GM23338 (cell line): ENCODE results near the gene IL17RB. TPM values are rescaled to one million over a fixed set of nuclear protein-coding genes. Genes with fewer than 3 reads are reported as not detected.

Experiments used
- ATAC-seq: fragments of 200-7000 bp; cut with Tn5 transposase; 3 replicates; pipeline ENCODE4 v1.9.1; 2020
- DNase-seq: peaks from one replicate; pipeline ENCODE4 v3.0.0-alpha.2; 2015; ENCODE audit warnings: low spot score
- H2AFZ ChIP-seq: fragments of 200-600 bp; sonication (generic); 2 replicates; pipeline ENCODE4 v1.8.0; 2016; ENCODE audit warnings: antibody characterized with exemption, mild to moderate bottlenecking, moderate library complexity
- H3F3A ChIP-seq: fragments of 200-600 bp; sonication (generic); replicated peaks from 2 replicates; pipeline ENCODE4 v1.8.0; 2017; ENCODE audit warnings: antibody characterized with exemption, mixed run types, low read depth
- H3K27ac ChIP-seq: fragments of 200-600 bp; sonication (generic); 2 replicates; pipeline ENCODE4 v1.6.1; 2016; ENCODE audit warnings: low read depth
- H3K27me3 ChIP-seq: fragments of 200-600 bp; sonication (generic); 2 replicates; pipeline ENCODE4 v1.8.0; 2016; ENCODE audit warnings: mild to moderate bottlenecking, mixed run types, moderate library complexity; ENCODE audit not compliant: insufficient read depth
- H3K36me3 ChIP-seq: fragments of 200-600 bp; sonication (generic); 2 replicates; pipeline ENCODE4 v1.8.0; 2016; ENCODE audit warnings: mild to moderate bottlenecking; ENCODE audit not compliant: insufficient read depth
- H3K4me1 ChIP-seq: fragments of 200-600 bp; sonication (generic); 2 replicates; pipeline ENCODE4 v1.8.0; 2016; ENCODE audit warnings: mild to moderate bottlenecking, moderate library complexity; ENCODE audit not compliant: insufficient read depth
- H3K4me2 ChIP-seq: fragments of 200-600 bp; sonication (generic); 2 replicates; pipeline ENCODE4 v1.7.1; 2017; ENCODE audit warnings: mixed run types
- H3K4me3 ChIP-seq: fragments of 200-600 bp; sonication (generic); 2 replicates; pipeline ENCODE4 v1.6.1; 2016; ENCODE audit warnings: mixed run types
- H3K79me2 ChIP-seq: fragments of 200-600 bp; sonication (generic); replicated peaks from 2 replicates; pipeline ENCODE4 v1.8.0; 2017; ENCODE audit warnings: mild to moderate bottlenecking; ENCODE audit not compliant: insufficient read depth
- H3K9me2 ChIP-seq: fragments of 200-600 bp; sonication (generic); 2 replicates; pipeline ENCODE4 v1.8.0; 2017; ENCODE audit not compliant: insufficient read depth
- H4K20me1 ChIP-seq: fragments of 200-600 bp; sonication (generic); replicated peaks from 2 replicates; pipeline ENCODE4 v1.8.0; 2017; ENCODE audit warnings: mild to moderate bottlenecking; ENCODE audit not compliant: insufficient read depth
- H3K27ac Mint-ChIP-seq: 2 replicates; pipeline ENCODE4 v1.8.0; 2020; ENCODE audit warnings: inconsistent platforms, mild to moderate bottlenecking, moderate library complexity, mixed read lengths
- H3K27me3 Mint-ChIP-seq: 3 replicates; pipeline ENCODE4 v1.8.0; 2022; ENCODE audit warnings: low read depth, mild to moderate bottlenecking, moderate library complexity, mixed read lengths, inconsistent platforms; ENCODE audit not compliant: insufficient read depth, poor library complexity
- H3K36me3 Mint-ChIP-seq: 3 replicates; pipeline ENCODE4 v1.8.0; 2021; ENCODE audit warnings: low read depth, mild to moderate bottlenecking, inconsistent platforms, moderate library complexity, mixed read lengths
- H3K4me1 Mint-ChIP-seq: 3 replicates; pipeline ENCODE4 v1.8.0; 2020; ENCODE audit warnings: mild to moderate bottlenecking, inconsistent platforms, mixed read lengths
- H3K4me3 Mint-ChIP-seq: 3 replicates; pipeline ENCODE4 v1.8.0; 2021; ENCODE audit warnings: moderate library complexity, mild to moderate bottlenecking, inconsistent platforms, mixed read lengths
- H3K9me3 Mint-ChIP-seq: 3 replicates; pipeline ENCODE4 v1.8.0; 2020; ENCODE audit warnings: moderate library complexity, mild to moderate bottlenecking, inconsistent platforms, mixed read lengths
- ETS1 ChIP-seq: IDR thresholded peaks from 2 replicates; pipeline ENCODE4 v1.6.1; 2016; ENCODE audit warnings: antibody characterized with exemption
- EZH2 ChIP-seq: fragments of 200-600 bp; sonication (generic); IDR thresholded peaks from one replicate; pipeline ENCODE4 v1.8.0; 2017; ENCODE audit warnings: antibody characterized with exemption, mild to moderate bottlenecking, low read depth; ENCODE audit not compliant: unreplicated experiment
- EZH2phosphoT487 ChIP-seq: fragments of 200-600 bp; sonication (generic); IDR thresholded peaks from one replicate; pipeline ENCODE4 v1.8.1; 2018; ENCODE audit warnings: antibody characterized with exemption; ENCODE audit not compliant: unreplicated experiment
- REST ChIP-seq: IDR thresholded peaks from one replicate; pipeline ENCODE4 v1.6.1; 2018; ENCODE audit warnings: antibody characterized with exemption; ENCODE audit not compliant: unreplicated experiment
- polyA plus RNA-seq: library from polyadenylated mRNA; unstranded; fragments of >200 nt; fragmentation: Nextera tagmentation; extraction: Ambion mirVana; gene quantifications from 2 replicates; pipeline ENCODE4 v1.2.1, GENCODE V29; 2016
- total RNA-seq: library from RNA; depleted of rRNA; stranded (reverse); fragments of >200 nt; shearing (Covaris generic); gene quantifications from 2 replicates; pipeline ENCODE4 v1.2.3, GENCODE V29; 2014
- TF ChIP-seq, protein P1 (sequence below): fragments of 250-450 bp; sonication (Bioruptor Pico); IDR thresholded peaks from 2 replicates; pipeline ENCODE4 v1.5.0; 2020; ENCODE audit warnings: mild to moderate bottlenecking, moderate library complexity

Gene IL17RB
- total and polyA plus RNA-seq, 2 experiments from 2014 or later, result 5.7 to 6.9 TPM

GRCh38 chr3:53845881-53846133 lies 561 bp upstream of the IL17RB start (continued):
- TF ChIP-seq, protein P1, sequence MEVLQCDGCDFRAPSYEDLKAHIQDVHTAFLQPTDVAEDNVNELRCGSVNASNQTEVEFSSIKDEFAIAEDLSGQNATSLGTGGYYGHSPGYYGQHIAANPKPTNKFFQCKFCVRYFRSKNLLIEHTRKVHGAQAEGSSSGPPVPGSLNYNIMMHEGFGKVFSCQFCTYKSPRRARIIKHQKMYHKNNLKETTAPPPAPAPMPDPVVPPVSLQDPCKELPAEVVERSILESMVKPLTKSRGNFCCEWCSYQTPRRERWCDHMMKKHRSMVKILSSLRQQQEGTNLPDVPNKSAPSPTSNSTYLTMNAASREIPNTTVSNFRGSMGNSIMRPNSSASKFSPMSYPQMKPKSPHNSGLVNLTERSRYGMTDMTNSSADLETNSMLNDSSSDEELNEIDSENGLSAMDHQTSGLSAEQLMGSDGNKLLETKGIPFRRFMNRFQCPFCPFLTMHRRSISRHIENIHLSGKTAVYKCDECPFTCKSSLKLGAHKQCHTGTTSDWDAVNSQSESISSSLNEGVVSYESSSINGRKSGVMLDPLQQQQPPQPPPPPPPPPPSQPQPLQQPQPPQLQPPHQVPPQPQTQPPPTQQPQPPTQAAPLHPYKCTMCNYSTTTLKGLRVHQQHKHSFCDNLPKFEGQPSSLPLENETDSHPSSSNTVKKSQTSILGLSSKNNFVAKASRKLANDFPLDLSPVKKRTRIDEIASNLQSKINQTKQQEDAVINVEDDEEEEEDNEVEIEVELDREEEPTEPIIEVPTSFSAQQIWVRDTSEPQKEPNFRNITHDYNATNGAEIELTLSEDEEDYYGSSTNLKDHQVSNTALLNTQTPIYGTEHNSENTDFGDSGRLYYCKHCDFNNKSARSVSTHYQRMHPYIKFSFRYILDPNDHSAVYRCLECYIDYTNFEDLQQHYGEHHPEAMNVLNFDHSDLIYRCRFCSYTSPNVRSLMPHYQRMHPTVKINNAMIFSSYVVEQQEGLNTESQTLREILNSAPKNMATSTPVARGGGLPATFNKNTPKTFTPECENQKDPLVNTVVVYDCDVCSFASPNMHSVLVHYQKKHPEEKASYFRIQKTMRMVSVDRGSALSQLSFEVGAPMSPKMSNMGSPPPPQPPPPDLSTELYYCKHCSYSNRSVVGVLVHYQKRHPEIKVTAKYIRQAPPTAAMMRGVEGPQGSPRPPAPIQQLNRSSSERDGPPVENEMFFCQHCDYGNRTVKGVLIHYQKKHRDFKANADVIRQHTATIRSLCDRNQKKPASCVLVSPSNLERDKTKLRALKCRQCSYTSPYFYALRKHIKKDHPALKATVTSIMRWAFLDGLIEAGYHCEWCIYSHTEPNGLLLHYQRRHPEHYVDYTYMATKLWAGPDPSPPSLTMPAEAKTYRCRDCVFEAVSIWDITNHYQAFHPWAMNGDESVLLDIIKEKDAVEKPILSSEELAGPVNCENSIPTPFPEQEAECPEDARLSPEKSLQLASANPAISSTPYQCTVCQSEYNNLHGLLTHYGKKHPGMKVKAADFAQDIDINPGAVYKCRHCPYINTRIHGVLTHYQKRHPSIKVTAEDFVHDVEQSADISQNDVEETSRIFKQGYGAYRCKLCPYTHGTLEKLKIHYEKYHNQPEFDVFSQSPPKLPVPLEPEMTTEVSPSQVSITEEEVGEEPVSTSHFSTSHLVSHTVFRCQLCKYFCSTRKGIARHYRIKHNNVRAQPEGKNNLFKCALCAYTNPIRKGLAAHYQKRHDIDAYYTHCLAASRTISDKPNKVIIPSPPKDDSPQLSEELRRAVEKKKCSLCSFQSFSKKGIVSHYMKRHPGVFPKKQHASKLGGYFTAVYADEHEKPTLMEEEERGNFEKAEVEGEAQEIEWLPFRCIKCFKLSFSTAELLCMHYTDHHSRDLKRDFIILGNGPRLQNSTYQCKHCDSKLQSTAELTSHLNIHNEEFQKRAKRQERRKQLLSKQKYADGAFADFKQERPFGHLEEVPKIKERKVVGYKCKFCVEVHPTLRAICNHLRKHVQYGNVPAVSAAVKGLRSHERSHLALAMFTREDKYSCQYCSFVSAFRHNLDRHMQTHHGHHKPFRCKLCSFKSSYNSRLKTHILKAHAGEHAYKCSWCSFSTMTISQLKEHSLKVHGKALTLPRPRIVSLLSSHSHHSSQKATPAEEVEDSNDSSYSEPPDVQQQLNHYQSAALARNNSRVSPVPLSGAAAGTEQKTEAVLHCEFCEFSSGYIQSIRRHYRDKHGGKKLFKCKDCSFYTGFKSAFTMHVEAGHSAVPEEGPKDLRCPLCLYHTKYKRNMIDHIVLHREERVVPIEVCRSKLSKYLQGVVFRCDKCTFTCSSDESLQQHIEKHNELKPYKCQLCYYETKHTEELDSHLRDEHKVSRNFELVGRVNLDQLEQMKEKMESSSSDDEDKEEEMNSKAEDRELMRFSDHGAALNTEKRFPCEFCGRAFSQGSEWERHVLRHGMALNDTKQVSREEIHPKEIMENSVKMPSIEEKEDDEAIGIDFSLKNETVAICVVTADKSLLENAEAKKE (CRISPR knock-in tag), result no peak

- H3K27me3 ChIP-seq, result peaks cover 20% of the 10 kb centered on the region
- H3K36me3 ChIP-seq, result no peaks in the 10 kb centered on the region
- H3K9me2 ChIP-seq, result no peaks in the 10 kb centered on the region
- peaks cover 23% of the 10 kb centered on the region for H3K27me3 Mint-ChIP-seq
- peaks cover 31% of the 10 kb centered on the region for H3K4me1 Mint-ChIP-seq
- H3K27ac Mint-ChIP-seq, result no peak overlapping the region
- H3K79me2 ChIP-seq, result peaks cover 7% of the 10 kb centered on the region; the same call in 1 of the 2 replicates
- H3K36me3 Mint-ChIP-seq, result no peaks in the 10 kb centered on the region; the same call in 2 of the 3 replicates
- peak overlapping the region; percentile 74 for H3K4me3 Mint-ChIP-seq
- H3K4me2 ChIP-seq, result peak overlapping the region; percentile 80
- H2AFZ ChIP-seq, result peak overlapping the region; percentile 94
- H3F3A ChIP-seq, result 0 out of 2 replicates have a peak, but pooled peaks cover 5% of the 10 kb centered on the region
- peak overlapping the region; percentile 83 for H3K4me3 ChIP-seq
- no peaks in the 10 kb centered on the region for H3K9me3 Mint-ChIP-seq
- H4K20me1 ChIP-seq, result no peaks in the 10 kb centered on the region
- no peak for ATAC-seq
- H3K27ac ChIP-seq, result no peak overlapping the region
- peaks cover 15% of the 10 kb centered on the region for H3K4me1 ChIP-seq
- no peak for DNase-seq
- TF ChIP-seq EZH2, result no peak
- TF ChIP-seq, protein P1 (CRISPR knock-in tag), result no peak
- TF ChIP-seq ETS1, result no peak
- TF ChIP-seq EZH2phosphoT487, result no peak
- no peak for TF ChIP-seq REST
These were observed 435 bp downstream of the IL17RB start for GRCh38 chr3:53846851-53847155.
